ENCODE results near the gene PSMD8. TPM values are rescaled to one million over a fixed set of nuclear protein-coding genes. Genes with fewer than 3 reads are reported as not detected.

The PSMD8 gene
- total RNA-seq, 1 donor from 2014 or later, result 162 TPM

DNA sequence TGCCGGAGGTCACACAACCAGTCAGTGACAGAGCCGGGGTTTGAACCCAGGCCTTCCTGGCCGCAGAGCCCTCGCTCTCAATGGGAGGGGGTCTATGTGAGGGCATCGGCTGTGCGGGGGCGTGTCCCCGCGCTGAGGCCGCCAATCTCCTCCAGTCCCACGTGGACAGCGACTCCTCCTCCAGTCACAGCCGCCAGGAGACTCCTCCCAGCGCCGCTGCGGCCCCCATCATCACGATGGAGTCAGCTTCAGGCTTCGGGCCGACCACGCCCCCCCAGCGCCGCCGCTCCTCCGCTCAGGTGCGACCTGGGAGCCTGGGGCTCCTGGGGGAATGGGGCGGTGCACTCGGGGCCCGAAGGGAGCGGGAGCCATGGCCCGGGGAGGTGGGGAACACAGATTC, 20.1 kb downstream of the PSMD8 start:
- no peaks in the 10 kb centered on the region for H3K9me3 Mint-ChIP-seq (ENCODE audit: unreplicated experiment)
- no peak overlapping the region for H3K4me3 Mint-ChIP-seq (ENCODE audit: unreplicated experiment)
- TF ChIP-seq, protein P1, sequence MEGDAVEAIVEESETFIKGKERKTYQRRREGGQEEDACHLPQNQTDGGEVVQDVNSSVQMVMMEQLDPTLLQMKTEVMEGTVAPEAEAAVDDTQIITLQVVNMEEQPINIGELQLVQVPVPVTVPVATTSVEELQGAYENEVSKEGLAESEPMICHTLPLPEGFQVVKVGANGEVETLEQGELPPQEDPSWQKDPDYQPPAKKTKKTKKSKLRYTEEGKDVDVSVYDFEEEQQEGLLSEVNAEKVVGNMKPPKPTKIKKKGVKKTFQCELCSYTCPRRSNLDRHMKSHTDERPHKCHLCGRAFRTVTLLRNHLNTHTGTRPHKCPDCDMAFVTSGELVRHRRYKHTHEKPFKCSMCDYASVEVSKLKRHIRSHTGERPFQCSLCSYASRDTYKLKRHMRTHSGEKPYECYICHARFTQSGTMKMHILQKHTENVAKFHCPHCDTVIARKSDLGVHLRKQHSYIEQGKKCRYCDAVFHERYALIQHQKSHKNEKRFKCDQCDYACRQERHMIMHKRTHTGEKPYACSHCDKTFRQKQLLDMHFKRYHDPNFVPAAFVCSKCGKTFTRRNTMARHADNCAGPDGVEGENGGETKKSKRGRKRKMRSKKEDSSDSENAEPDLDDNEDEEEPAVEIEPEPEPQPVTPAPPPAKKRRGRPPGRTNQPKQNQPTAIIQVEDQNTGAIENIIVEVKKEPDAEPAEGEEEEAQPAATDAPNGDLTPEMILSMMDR (IDR thresholded peaks at IDR 0.05), result no peak
- DNase-seq (ENCODE audit: extremely low spot score, unreplicated experiment), result no peak
- peaks cover 8% of the 10 kb centered on the region for H3K4me1 Mint-ChIP-seq (ENCODE audit: unreplicated experiment)
- H3K36me3 Mint-ChIP-seq (ENCODE audit: unreplicated experiment), result peaks cover 8% of the 10 kb centered on the region
- H3K27ac Mint-ChIP-seq (ENCODE audit: unreplicated experiment), result no peak overlapping the region
- no peaks in the 10 kb centered on the region for H3K27me3 Mint-ChIP-seq (ENCODE audit: unreplicated experiment)

DNA sequence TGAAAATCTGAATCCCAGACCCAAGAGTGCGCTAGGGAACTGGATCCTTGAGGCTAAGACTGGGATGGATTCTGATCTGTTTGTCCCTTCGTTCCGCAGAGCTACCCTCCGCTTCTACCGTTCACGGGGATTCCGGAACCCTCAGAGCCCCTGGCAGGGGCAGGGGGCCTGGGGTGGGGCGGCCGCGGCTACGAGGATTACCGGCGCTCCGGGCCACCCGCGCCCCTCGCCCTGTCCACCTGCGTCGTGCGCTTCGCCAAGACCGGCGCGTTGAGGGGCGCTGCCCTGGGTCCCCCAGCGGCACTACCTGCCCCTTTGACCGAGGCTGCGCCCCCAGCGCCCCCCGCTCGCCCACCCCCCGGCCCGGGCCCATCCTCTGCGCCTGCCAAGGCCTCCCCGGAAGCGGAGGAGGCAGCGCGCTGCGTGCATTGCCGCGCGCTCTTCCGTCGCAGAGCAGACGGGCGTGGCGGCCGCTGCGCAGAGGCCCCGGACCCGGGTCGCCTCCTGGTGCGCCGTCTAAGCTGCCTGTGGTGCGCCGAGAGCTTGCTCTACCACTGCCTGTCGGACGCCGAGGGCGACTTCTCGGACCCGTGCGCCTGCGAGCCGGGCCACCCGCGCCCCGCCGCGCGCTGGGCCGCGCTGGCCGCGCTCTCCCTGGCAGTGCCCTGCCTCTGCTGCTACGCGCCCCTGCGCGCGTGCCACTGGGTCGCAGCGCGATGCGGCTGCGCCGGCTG, 21.2 kb downstream of the PSMD8 start:
- H3K4me1 Mint-ChIP-seq (ENCODE audit: unreplicated experiment), result peaks cover 2% of the 10 kb centered on the region
- no peaks in the 10 kb centered on the region for H3K27me3 Mint-ChIP-seq (ENCODE audit: unreplicated experiment)
- H3K9me3 Mint-ChIP-seq (ENCODE audit: unreplicated experiment), result no peaks in the 10 kb centered on the region
- H3K27ac Mint-ChIP-seq (ENCODE audit: unreplicated experiment), result no peak overlapping the region
- H3K4me3 Mint-ChIP-seq (ENCODE audit: unreplicated experiment), result no peak overlapping the region
- DNase-seq (ENCODE audit: extremely low spot score, unreplicated experiment), result no peak
- peaks cover 8% of the 10 kb centered on the region for H3K36me3 Mint-ChIP-seq (ENCODE audit: unreplicated experiment)
- TF ChIP-seq, protein P1 (IDR thresholded peaks at IDR 0.05), result no peak

DNA sequence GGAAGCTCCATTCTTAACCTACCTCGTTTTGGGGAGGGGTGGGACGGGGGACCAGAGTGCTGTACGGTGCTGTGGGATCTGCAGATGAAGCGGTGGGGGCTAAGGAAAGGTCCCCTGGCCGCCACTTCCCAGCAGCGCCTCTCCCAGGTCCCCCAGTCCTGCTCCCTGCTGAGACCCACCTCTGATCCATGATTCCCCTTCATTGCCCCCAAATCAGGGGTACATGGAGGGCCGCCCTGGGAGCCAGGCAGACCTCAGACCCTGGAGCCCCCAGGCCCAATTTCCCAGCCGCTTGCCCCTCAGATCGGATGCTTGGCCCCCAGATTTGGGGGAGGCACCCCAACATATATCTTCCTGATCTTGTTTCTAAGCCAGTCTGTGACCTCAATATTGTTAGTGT, 24.7 kb downstream of the PSMD8 start:
- Mint-ChIP-seq H3K4me1 (ENCODE audit: unreplicated experiment) (peaks cover 5% of the 10 kb centered on the region), H3K4me3 (ENCODE audit: unreplicated experiment) (no peak overlapping the region), H3K27me3 (ENCODE audit: unreplicated experiment) (no peaks in the 10 kb centered on the region), H3K36me3 (ENCODE audit: unreplicated experiment) (peaks cover 3% of the 10 kb centered on the region), H3K9me3 (ENCODE audit: unreplicated experiment) (no peaks in the 10 kb centered on the region), H3K27ac (ENCODE audit: unreplicated experiment) (no peak overlapping the region)
- DNase-seq (ENCODE audit: extremely low spot score, unreplicated experiment), result no peak
- TF ChIP-seq, protein P1 (IDR thresholded peaks at IDR 0.05), result no peak

DNA sequence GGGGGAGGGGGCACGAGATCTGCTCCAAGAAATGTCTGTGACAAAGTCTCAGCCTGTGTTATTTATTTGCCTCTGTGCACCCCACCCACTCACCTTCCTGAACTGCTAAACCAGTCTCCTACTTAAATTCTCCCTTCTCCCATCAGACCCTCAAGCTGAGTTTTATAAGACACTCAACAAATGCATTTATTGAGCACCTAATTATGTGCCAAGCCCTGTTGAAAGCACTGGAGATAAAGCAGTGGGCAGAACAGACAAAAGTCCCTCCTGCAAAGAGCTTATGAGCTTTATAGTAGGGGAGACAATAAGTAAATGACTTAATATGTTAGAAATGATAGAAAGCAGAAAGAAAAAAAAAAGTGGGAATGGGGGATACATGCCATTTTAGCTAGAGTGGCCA, 25.2 kb downstream of the PSMD8 start:
- H3K27me3 Mint-ChIP-seq (ENCODE audit: unreplicated experiment), result no peaks in the 10 kb centered on the region
- DNase-seq (ENCODE audit: extremely low spot score, unreplicated experiment), result no peak
- H3K4me1 Mint-ChIP-seq (ENCODE audit: unreplicated experiment), result peaks cover 8% of the 10 kb centered on the region
- no peak overlapping the region for H3K4me3 Mint-ChIP-seq (ENCODE audit: unreplicated experiment)
- no peaks in the 10 kb centered on the region for H3K9me3 Mint-ChIP-seq (ENCODE audit: unreplicated experiment)
- TF ChIP-seq, protein P1 (IDR thresholded peaks at IDR 0.05), result no peak
- H3K27ac Mint-ChIP-seq (ENCODE audit: unreplicated experiment), result no peak overlapping the region
- H3K36me3 Mint-ChIP-seq (ENCODE audit: unreplicated experiment), result peaks cover 2% of the 10 kb centered on the region

DNA sequence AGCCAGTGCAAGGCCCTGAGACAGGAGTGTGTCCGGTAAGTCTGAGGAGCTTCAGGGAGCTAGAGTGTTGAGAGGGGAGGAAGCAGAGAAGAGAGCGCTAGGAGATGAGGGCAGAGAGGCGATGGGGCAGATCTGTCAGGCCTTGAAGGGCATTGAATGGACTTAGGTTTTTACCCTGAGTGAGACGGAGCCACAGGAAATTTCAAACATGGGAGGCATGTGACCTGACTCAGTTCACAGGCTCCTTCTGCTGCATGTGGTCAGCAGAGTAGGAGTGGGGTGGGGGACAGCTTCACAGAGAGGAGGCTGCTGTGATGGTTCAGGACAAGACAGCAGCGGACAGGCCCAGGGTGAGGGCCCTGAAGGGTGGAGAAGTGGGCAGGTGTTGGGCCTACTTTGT, 26.0 kb downstream of the PSMD8 start:
- Mint-ChIP-seq H3K4me1 (ENCODE audit: unreplicated experiment) (peaks cover 8% of the 10 kb centered on the region), H3K9me3 (ENCODE audit: unreplicated experiment) (no peaks in the 10 kb centered on the region), H3K36me3 (ENCODE audit: unreplicated experiment) (peaks cover 4% of the 10 kb centered on the region), H3K27ac (ENCODE audit: unreplicated experiment) (no peak overlapping the region), H3K4me3 (ENCODE audit: unreplicated experiment) (no peak overlapping the region), H3K27me3 (ENCODE audit: unreplicated experiment) (no peaks in the 10 kb centered on the region)
- DNase-seq (ENCODE audit: extremely low spot score, unreplicated experiment), result no peak
- TF ChIP-seq, protein P1 (IDR thresholded peaks at IDR 0.05), result no peak

All from osteocyte (in vitro differentiated cells).